Smooth muscle cell (in vitro differentiated cells): Measurements from ENCODE around the gene CPNE2. TPM values are rescaled to one million over a fixed set of nuclear protein-coding genes. Genes with fewer than 3 reads are reported as not detected.

Experiments used
- DNase-seq: peaks from one replicate; lab custom pipeline; 2025; ENCODE audit not compliant: unreplicated experiment; lab: John Stamatoyannopoulos, UW
- H2AFZ ChIP-seq: fragments of 200-600 bp; sonication (generic); 2 replicates; pipeline ENCODE4 v1.6.0; 2016; ENCODE audit warnings: antibody characterized with exemption, low read depth, mild to moderate bottlenecking
- H3F3A ChIP-seq: fragments of 200-600 bp; sonication (generic); 2 replicates; pipeline ENCODE4 v1.6.0; 2017; ENCODE audit warnings: antibody characterized with exemption, low read depth
- H3K27ac ChIP-seq: fragments of 200-600 bp; sonication (generic); 2 replicates; pipeline ENCODE4 v1.5.1; 2016; ENCODE audit warnings: low read depth, mild to moderate bottlenecking
- H3K27me3 ChIP-seq: fragments of 200-600 bp; sonication (generic); 2 replicates; pipeline ENCODE4 v1.6.1; 2016; ENCODE audit warnings: low read depth, mild to moderate bottlenecking
- H3K36me3 ChIP-seq: fragments of 200-600 bp; sonication (generic); 2 replicates; pipeline ENCODE4 v1.5.1; 2016; ENCODE audit warnings: low read depth
- H3K4me1 ChIP-seq: fragments of 200-600 bp; sonication (generic); 2 replicates; pipeline ENCODE4 v1.5.1; 2016; ENCODE audit warnings: low read depth
- H3K4me2 ChIP-seq: fragments of 200-600 bp; sonication (generic); 2 replicates; pipeline ENCODE4 v1.6.0; 2016; ENCODE audit warnings: mild to moderate bottlenecking
- H3K4me3 ChIP-seq: fragments of 200-600 bp; sonication (generic); 2 replicates; pipeline ENCODE4 v1.5.1; 2016; ENCODE audit warnings: mild to moderate bottlenecking
- H3K79me2 ChIP-seq: fragments of 200-600 bp; sonication (generic); 2 replicates; pipeline ENCODE4 v1.6.0; 2016; ENCODE audit warnings: low read depth, mild to moderate bottlenecking
- H3K9ac ChIP-seq: fragments of 200-600 bp; sonication (generic); 2 replicates; pipeline ENCODE4 v1.6.0; 2016; ENCODE audit warnings: low read depth
- H3K9me3 ChIP-seq: fragments of 200-600 bp; sonication (generic); replicated peaks from 2 replicates; pipeline ENCODE4 v1.5.1; 2016; ENCODE audit warnings: low read depth
- H4K20me1 ChIP-seq: fragments of 200-600 bp; sonication (generic); 2 replicates; pipeline ENCODE4 v1.6.0; 2016; ENCODE audit warnings: low read depth
- WGBS: methylation state at CpG from one replicate; pipeline ENCODE4 v1.1.7; 2016; ENCODE audit warnings: low lambda C conversion rate; 5-methylcytosine and 5-hydroxymethylcytosine counted together
- polyA plus RNA-seq: library from polyadenylated mRNA; unstranded; fragments of >200 nt; fragmentation: Nextera tagmentation; extraction: Ambion mirVana; gene quantifications from 2 replicates; pipeline ENCODE4 v1.2.1, GENCODE V29; 2016
- total RNA-seq: library from RNA; depleted of rRNA; stranded (reverse); fragments of >200 nt; gene quantifications from 2 replicates; pipeline ENCODE4 v1.2.3, GENCODE V29; 2014
- TF ChIP-seq, protein P1 (sequence below): fragments of 200-600 bp; sonication (generic); IDR thresholded peaks from 2 replicates; pipeline ENCODE4 v1.5.1; 2017; ENCODE audit warnings: borderline replicate concordance, mild to moderate bottlenecking, antibody characterized with exemption; ENCODE audit not compliant: insufficient read depth, poor library complexity, severe bottlenecking

The CPNE2 gene
- total and polyA plus RNA-seq, 2 experiments from 2014 or later = 18.2 to 19.8 TPM

DNA sequence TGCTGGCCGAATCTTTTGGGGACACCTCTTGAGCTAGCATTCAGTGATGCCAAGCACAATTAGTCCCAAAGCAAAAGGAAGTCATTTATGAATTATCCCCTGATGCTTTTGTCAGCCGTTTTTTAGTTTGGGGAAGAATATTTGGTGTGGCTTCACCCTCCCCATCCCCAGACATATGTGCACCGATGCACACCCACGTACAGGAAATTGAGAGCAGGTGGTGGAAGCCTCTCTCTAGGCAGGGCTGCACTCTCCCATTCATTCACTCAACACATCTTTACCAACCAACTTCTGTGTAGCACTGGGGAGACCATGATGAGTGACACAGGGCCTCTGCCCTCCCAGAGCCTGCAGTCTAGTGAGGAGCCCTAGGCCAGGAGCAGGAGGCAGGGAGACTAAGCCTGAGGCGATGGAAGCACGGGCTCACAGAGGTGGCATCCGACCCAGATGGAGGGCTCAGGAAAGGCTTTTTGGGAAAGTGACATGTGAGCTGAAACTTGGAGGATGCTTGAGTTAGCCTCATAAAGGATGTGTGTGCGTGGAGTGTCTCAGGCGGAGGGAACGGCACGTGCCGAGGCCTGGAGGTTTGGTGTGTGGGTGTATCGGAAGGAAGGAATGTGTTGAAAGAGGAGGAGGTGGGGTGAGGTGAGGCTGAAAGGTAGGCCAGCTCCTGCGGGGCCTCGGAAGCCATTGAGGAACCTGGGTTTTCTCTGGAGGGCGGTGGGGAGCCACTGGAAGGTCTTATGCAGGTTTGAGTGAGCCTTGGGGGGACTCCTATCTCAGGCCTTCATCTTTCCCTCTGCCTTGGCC, 49.6 kb downstream of the CPNE2 start:
- Histone ChIP-seq H2AFZ (no peak overlapping the region), H4K20me1 (no peaks in the 10 kb centered on the region), H3K36me3 (no peaks in the 10 kb centered on the region), H3K27me3 (no peaks in the 10 kb centered on the region), H3K9ac (no peak overlapping the region), H3K79me2 (no peaks in the 10 kb centered on the region), H3K4me1 (no peaks in the 10 kb centered on the region), H3K4me2 (no peak overlapping the region), H3F3A (no peaks in the 10 kb centered on the region), H3K27ac (no peak overlapping the region), H3K9me3 (no peaks in the 10 kb centered on the region), H3K4me3 (no peak overlapping the region)
- WGBS = 88% methylated on average over 16 of the region's 16 CpGs
- no peak for DNase-seq
- TF ChIP-seq, protein P1, sequence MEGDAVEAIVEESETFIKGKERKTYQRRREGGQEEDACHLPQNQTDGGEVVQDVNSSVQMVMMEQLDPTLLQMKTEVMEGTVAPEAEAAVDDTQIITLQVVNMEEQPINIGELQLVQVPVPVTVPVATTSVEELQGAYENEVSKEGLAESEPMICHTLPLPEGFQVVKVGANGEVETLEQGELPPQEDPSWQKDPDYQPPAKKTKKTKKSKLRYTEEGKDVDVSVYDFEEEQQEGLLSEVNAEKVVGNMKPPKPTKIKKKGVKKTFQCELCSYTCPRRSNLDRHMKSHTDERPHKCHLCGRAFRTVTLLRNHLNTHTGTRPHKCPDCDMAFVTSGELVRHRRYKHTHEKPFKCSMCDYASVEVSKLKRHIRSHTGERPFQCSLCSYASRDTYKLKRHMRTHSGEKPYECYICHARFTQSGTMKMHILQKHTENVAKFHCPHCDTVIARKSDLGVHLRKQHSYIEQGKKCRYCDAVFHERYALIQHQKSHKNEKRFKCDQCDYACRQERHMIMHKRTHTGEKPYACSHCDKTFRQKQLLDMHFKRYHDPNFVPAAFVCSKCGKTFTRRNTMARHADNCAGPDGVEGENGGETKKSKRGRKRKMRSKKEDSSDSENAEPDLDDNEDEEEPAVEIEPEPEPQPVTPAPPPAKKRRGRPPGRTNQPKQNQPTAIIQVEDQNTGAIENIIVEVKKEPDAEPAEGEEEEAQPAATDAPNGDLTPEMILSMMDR = no peak

DNA sequence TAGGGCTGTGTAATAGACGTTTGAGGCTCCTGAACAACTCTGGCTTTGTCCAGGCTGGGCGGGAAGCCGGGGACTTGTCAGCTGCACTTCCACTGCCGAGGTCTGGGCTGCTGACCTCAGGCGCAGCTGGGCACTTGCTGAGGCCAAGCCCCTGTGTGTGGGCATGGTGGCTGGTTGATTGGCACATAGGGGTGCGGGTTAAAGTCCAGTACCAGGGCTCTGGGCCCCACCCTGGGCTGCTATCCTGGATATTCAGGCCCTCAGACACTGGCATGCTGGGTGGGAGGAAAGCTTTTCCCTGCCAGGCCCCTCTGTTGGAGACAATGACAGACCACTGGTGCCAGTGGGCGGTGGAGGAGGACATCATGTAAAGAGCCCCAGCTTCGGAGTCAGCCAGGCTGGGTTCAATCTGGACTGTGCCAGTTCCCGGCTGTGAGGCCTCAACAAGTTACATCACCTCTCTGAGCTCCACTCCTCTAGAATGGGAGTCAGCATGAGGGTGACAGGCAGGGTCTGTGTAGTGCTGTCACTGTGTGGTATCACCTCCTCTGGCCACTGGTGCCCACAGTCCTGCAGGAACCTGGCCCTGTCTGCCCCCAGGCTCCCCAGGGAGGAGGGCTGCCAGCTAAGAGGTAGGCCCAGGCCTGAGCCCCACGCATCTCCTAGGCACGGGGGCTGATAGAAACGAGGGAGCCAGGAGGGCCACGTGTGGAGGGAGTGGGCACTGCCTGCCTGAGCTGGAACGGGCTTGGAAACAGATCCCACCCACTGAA, 51.0 kb downstream of the CPNE2 start:
- Histone ChIP-seq H3K4me2 (no peak overlapping the region), H3K4me1 (peaks cover 7% of the 10 kb centered on the region), H4K20me1 (no peaks in the 10 kb centered on the region), H3F3A (no peaks in the 10 kb centered on the region), H3K27me3 (no peaks in the 10 kb centered on the region), H3K79me2 (no peaks in the 10 kb centered on the region), H3K36me3 (no peaks in the 10 kb centered on the region), H2AFZ (no peak overlapping the region), H3K9me3 (no peaks in the 10 kb centered on the region), H3K4me3 (no peak overlapping the region), H3K9ac (no peak overlapping the region), H3K27ac (no peak overlapping the region)
- 90% methylated on average over 14 of the region's 14 CpGs for WGBS
- no peak for DNase-seq
- TF ChIP-seq, protein P1 = no peak

DNA sequence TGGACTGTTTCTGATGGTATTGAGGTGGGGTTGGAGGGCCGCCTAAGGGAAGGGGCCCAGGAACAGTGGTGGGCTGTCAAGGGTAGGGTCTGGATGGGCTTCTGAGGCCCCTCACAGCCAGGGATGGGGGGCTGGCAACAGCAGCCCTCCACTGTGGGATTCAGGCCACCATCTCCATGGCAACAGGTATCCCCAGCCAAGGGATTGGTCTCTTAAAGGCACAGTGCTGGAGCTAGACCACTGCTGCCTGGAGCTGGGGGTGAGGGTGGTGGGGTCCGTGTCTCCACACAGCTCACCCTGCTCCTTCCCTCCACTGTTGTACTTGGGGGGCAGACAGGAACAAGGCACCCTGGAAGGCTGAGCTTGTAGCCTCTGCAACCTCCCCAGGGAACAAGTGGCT, 51.6 kb downstream of the CPNE2 start:
- Histone ChIP-seq H3K9ac (no peak overlapping the region), H3K9me3 (no peaks in the 10 kb centered on the region), H2AFZ (no peak overlapping the region), H3K4me3 (no peak overlapping the region), H3K79me2 (no peaks in the 10 kb centered on the region), H3F3A (no peaks in the 10 kb centered on the region), H3K27me3 (no peaks in the 10 kb centered on the region), H4K20me1 (no peaks in the 10 kb centered on the region), H3K36me3 (no peaks in the 10 kb centered on the region), H3K4me2 (no peak overlapping the region), H3K4me1 (peaks cover 7% of the 10 kb centered on the region), H3K27ac (no peak overlapping the region)
- DNase-seq = no peak
- TF ChIP-seq, protein P1 = no peak
- 94% methylated on average over 2 of the region's 2 CpGs for WGBS
